GM23248 (cell line): ENCODE measurements around the gene GLRX.

Experiments used
- EZH2 ChIP-seq: fragments of 200-600 bp; sonication (generic); IDR thresholded peaks from 2 replicates; pipeline ENCODE4 v1.6.1; 2018; ENCODE audit warnings: antibody characterized with exemption, mild to moderate bottlenecking; ENCODE audit not compliant: insufficient read depth, poor library complexity, severe bottlenecking
- EZH2phosphoT487 ChIP-seq: fragments of 200-600 bp; sonication (generic); IDR thresholded peaks from 2 replicates; pipeline ENCODE4 v1.6.1; 2018; ENCODE audit warnings: antibody characterized with exemption, moderate library complexity, mild to moderate bottlenecking, low read depth; ENCODE audit not compliant: insufficient read depth

DNA sequence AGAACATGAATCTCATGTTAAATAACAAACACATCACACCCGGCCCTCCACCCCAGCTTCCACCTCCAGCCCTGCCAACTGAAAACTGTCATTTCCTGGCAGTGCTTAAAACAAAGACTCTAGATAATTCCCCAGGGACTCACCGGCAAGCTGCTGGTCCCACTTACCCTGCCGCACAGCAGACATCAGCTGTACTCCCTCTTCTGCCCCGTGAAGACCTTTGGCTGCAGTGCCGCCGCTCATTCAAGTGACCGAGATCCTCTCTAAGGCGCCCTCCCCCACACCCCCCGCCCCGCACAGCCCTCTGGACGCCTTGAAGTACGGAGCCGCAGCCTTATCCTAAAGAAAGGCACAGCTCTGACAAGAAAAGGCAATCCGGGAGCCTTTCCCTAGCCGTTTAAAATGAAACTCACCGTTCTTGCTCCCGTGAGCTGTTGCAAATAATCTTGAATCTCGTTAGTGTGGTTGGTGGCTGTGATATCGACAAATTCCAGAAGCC lies 434 bp downstream of the GLRX start:
- no peak for TF ChIP-seq EZH2
- no peak for TF ChIP-seq EZH2phosphoT487
